ENCODE results near the gene HSF4.

The HSF4 gene

GRCh38 chr16:67206838-67207248, 42.3 kb downstream of the HSF4 start:
- no peak overlapping the region for H3K4me3 ChIP-seq (replicated peaks; ENCODE audit: low read depth, low read length)
- DNase-seq (ENCODE audit: extremely low read depth, low read depth), result no peak
- TF ChIP-seq, protein P1, sequence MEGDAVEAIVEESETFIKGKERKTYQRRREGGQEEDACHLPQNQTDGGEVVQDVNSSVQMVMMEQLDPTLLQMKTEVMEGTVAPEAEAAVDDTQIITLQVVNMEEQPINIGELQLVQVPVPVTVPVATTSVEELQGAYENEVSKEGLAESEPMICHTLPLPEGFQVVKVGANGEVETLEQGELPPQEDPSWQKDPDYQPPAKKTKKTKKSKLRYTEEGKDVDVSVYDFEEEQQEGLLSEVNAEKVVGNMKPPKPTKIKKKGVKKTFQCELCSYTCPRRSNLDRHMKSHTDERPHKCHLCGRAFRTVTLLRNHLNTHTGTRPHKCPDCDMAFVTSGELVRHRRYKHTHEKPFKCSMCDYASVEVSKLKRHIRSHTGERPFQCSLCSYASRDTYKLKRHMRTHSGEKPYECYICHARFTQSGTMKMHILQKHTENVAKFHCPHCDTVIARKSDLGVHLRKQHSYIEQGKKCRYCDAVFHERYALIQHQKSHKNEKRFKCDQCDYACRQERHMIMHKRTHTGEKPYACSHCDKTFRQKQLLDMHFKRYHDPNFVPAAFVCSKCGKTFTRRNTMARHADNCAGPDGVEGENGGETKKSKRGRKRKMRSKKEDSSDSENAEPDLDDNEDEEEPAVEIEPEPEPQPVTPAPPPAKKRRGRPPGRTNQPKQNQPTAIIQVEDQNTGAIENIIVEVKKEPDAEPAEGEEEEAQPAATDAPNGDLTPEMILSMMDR (IDR thresholded peaks at IDR 0.05; ENCODE audit: low read depth, low read length, missing control alignments), result no peak

- no peak overlapping the region for H3K4me3 ChIP-seq (replicated peaks; ENCODE audit: low read depth, low read length)
- TF ChIP-seq, protein P1 (IDR thresholded peaks at IDR 0.05; ENCODE audit: low read depth, low read length, missing control alignments), result no peak
- peak; percentile 21 for DNase-seq (ENCODE audit: extremely low read depth, low read depth)
Observed at GRCh38 chr16:67207249-67208091, 42.9 kb downstream of the HSF4 start.

DNA sequence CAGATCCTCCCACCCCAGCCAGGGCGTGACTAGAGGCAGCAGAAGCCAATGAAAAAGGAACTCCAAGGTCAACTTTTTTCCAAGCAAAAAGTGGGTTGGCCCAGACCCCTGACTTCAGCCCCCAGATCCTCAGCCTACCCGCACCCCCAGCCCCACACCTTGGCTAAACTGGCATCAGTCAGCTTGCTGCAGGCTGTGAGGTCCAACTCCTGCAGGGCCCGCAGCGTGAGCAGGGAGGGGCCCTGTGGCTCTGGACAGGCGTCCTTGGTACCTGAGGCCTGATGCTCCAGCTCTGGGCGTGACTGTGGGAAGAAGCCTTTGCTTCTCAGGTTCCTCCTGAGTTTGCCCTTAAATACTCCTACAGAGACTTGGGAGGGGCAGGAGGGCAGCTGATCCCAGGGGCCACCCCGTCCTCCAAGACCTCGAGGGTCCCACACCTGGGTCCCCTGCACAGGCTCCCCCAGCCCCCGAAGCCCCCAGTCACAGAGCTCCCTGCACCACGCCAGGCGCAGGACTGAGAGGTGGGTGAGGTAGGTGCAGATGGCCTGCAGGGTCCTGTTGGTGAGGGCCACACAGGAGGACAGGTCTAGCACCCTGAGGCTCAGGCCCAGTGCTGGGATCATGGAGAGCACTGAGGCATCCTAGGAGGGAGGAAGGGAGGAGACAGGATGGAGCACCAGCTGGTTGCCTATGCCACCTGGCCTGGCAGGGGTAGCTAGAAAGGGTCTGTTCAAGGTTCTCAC, 43.8 kb downstream of the HSF4 start:
- H3K4me3 ChIP-seq (replicated peaks; ENCODE audit: low read depth, low read length), result no peak overlapping the region
- no peak for DNase-seq (ENCODE audit: extremely low read depth, low read depth)
- TF ChIP-seq, protein P1 (IDR thresholded peaks at IDR 0.05; ENCODE audit: low read depth, low read length, missing control alignments), result no peak

DNA sequence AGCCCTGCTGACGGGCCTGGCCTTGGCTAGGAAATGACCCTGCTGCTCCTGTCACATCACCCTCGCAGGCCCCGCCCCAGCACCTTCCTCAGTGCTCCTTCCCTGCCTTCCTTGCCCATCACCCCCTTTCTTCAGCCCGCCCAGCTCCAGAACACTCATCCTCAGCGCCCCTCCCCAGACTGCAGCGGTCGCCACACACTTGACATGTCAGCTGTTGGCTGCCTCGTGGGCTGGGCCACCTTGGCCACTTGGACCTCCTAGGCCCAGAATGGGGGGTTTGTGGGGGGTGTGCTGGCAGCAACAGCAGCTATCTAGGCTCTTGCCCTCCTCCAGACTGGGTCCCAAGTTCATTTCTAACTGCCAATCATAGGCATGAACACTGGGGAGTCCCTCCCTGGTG, 45.0 kb downstream of the HSF4 start:
- TF ChIP-seq, protein P1 (IDR thresholded peaks at IDR 0.05; ENCODE audit: low read depth, low read length, missing control alignments), result no peak
- DNase-seq (ENCODE audit: extremely low read depth, low read depth), result no peak
- no peak overlapping the region for H3K4me3 ChIP-seq (replicated peaks; ENCODE audit: low read depth, low read length)

GRCh38 chr16:67210069-67210937, 45.8 kb downstream of the HSF4 start:
- DNase-seq (ENCODE audit: extremely low read depth, low read depth), result no peak
- H3K4me3 ChIP-seq (replicated peaks; ENCODE audit: low read depth, low read length), result no peak overlapping the region

DNA sequence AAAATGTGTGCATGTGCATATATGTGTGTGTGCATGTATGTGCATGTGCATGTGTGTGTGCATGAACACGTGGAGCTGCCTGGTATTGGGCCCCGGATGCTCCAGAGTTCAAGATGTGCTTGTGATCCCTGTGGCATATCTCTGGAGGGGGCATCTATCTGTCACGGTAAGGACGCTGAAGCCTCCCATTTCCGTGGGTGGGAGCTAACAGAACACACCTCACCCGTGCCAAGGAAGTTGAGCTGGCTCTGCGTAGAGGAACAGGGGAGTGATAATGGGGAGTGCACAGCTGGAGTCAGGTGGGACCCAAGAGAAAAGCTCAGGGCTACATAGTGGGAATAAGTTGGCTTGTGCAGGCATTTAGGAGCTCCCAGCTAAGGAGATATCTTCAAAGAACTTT, 47.1 kb downstream of the HSF4 start:
- TF ChIP-seq, protein P1 (IDR thresholded peaks at IDR 0.05; ENCODE audit: low read depth, low read length, missing control alignments), result no peak
- DNase-seq (ENCODE audit: extremely low read depth, low read depth), result no peak
- no peak overlapping the region for H3K4me3 ChIP-seq (replicated peaks; ENCODE audit: low read depth, low read length)

More at GRCh38 chr16:67210069-67210937, 45.8 kb downstream of the HSF4 start:
- TF ChIP-seq, protein P1 (IDR thresholded peaks at IDR 0.05; ENCODE audit: low read depth, low read length, missing control alignments), result no peak
